ENCODE results near the gene PAPPA2.

DNA sequence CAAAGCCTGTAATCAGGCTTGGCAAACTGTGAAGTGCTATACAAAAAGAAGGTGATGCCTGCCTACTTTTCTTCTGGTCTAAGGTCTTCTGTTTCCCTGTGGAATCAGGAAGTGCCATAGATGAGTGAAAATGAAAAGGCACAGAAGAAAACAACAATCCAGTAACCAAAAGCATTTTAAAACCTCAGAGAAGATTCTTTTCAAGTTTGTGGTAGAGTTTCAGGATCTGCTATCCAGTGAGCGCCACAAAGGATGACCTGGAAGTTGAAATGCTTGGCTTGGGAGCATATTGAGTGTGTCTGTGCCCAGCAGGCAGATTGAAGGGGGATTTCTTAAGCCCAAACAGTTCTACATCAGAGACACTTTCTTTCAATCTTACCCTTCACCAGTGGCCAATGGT lies 272.2 kb downstream of the PAPPA2 start:
- TF ChIP-seq, protein P1, sequence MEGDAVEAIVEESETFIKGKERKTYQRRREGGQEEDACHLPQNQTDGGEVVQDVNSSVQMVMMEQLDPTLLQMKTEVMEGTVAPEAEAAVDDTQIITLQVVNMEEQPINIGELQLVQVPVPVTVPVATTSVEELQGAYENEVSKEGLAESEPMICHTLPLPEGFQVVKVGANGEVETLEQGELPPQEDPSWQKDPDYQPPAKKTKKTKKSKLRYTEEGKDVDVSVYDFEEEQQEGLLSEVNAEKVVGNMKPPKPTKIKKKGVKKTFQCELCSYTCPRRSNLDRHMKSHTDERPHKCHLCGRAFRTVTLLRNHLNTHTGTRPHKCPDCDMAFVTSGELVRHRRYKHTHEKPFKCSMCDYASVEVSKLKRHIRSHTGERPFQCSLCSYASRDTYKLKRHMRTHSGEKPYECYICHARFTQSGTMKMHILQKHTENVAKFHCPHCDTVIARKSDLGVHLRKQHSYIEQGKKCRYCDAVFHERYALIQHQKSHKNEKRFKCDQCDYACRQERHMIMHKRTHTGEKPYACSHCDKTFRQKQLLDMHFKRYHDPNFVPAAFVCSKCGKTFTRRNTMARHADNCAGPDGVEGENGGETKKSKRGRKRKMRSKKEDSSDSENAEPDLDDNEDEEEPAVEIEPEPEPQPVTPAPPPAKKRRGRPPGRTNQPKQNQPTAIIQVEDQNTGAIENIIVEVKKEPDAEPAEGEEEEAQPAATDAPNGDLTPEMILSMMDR (IDR thresholded peaks at IDR 0.05): no peak
- TF ChIP-seq POLR2A (IDR thresholded peaks at IDR 0.05) (no peak), POLR2AphosphoS5 (IDR thresholded peaks at IDR 0.05) (no peak)

Data from breast epithelium (tissue), 3 donors.